ENCODE measurements around the gene IFFO2.

The IFFO2 gene

GRCh38 chr1:18874600-18874999 lies 81.9 kb downstream of the IFFO2 start (continued):
- TF ChIP-seq CSRNP3 (CRISPR knock-in tag; IDR thresholded peaks at IDR 0.05), result no peak
- TF ChIP-seq ZC3H10 (CRISPR knock-in tag; IDR thresholded peaks at IDR 0.05), result no peak
- TF ChIP-seq CSDC2 (CRISPR knock-in tag; IDR thresholded peaks at IDR 0.05), result no peak
- TF ChIP-seq OSR1 (CRISPR knock-in tag; IDR thresholded peaks at IDR 0.05), result no peak

- no peak for ATAC-seq
- TF ChIP-seq BACH2 (CRISPR knock-in tag; IDR thresholded peaks at IDR 0.05; ENCODE audit: borderline replicate concordance) (no peak), TSHZ2 (CRISPR knock-in tag; IDR thresholded peaks at IDR 0.05) (no peak), SNAI2 (CRISPR knock-in tag; IDR thresholded peaks at IDR 0.05) (no peak), RARB (CRISPR knock-in tag; IDR thresholded peaks at IDR 0.05) (no peak), ZFP3 (CRISPR knock-in tag; IDR thresholded peaks at IDR 0.05) (no peak), CREB5 (CRISPR knock-in tag; IDR thresholded peaks at IDR 0.05; ENCODE audit: low read depth) (no peak), TOX (CRISPR knock-in tag; IDR thresholded peaks at IDR 0.05; ENCODE audit: borderline replicate concordance) (no peak)
Observed at GRCh38 chr1:18874036-18874435, 82.4 kb downstream of the IFFO2 start.

- no peak for ATAC-seq
- TF ChIP-seq ZC3H10 (CRISPR knock-in tag; IDR thresholded peaks at IDR 0.05), result no peak
- TF ChIP-seq BACH2 (CRISPR knock-in tag; IDR thresholded peaks at IDR 0.05; ENCODE audit: borderline replicate concordance), result no peak
- TF ChIP-seq POU6F1 (CRISPR knock-in tag; IDR thresholded peaks at IDR 0.05; ENCODE audit: borderline replicate concordance, low read depth), result no peak
- TF ChIP-seq TSHZ2 (CRISPR knock-in tag; IDR thresholded peaks at IDR 0.05), result no peak
- no peak for TF ChIP-seq OSR1 (CRISPR knock-in tag; IDR thresholded peaks at IDR 0.05)
- no peak for TF ChIP-seq ZFP30 (CRISPR knock-in tag; IDR thresholded peaks at IDR 0.05)
- TF ChIP-seq CSRNP3 (CRISPR knock-in tag; IDR thresholded peaks at IDR 0.05), result no peak
- no peak for TF ChIP-seq TOX (CRISPR knock-in tag; IDR thresholded peaks at IDR 0.05; ENCODE audit: borderline replicate concordance)
- TF ChIP-seq GLIS3 (CRISPR knock-in tag; IDR thresholded peaks at IDR 0.05), result no peak
- no peak for TF ChIP-seq PPARA (CRISPR knock-in tag; IDR thresholded peaks at IDR 0.05; ENCODE audit: borderline replicate concordance)
- TF ChIP-seq SNAI2 (CRISPR knock-in tag; IDR thresholded peaks at IDR 0.05), result no peak
- TF ChIP-seq TCF4 (CRISPR knock-in tag; IDR thresholded peaks at IDR 0.05; ENCODE audit: borderline replicate concordance), result no peak
- TF ChIP-seq CSDC2 (CRISPR knock-in tag; IDR thresholded peaks at IDR 0.05), result no peak
- TF ChIP-seq ZNF565 (CRISPR knock-in tag; conservative IDR thresholded peaks at IDR 0.05; ENCODE audit: low read depth), result no peak
- TF ChIP-seq CREB5 (CRISPR knock-in tag; IDR thresholded peaks at IDR 0.05; ENCODE audit: low read depth), result no peak
- no peak for TF ChIP-seq ARNTL (CRISPR knock-in tag; IDR thresholded peaks at IDR 0.05; ENCODE audit: borderline replicate concordance, low read depth)
- TF ChIP-seq ZFP3 (CRISPR knock-in tag; IDR thresholded peaks at IDR 0.05), result no peak
Observed at GRCh38 chr1:18872071-18872611, 84.3 kb downstream of the IFFO2 start.
